HL-60 (cell line): ENCODE measurements around the gene EIF3A.

Experiments used
- CTCF ChIP-seq: IDR thresholded peaks from one replicate; pipeline ENCODE4 v1.5.1; 2011; ENCODE audit warnings: low read length, control low read depth, inconsistent platforms; ENCODE audit not compliant: insufficient read depth
- GABPA ChIP-seq: IDR thresholded peaks from 2 replicates; pipeline ENCODE4 v1.6.1; 2012; ENCODE audit warnings: low read depth
- POLR2AphosphoS5 ChIP-seq: IDR thresholded peaks from 2 replicates; pipeline ENCODE4 v1.6.1; 2012; ENCODE audit warnings: low read depth
- REST ChIP-seq: IDR thresholded peaks from 2 replicates; pipeline ENCODE4 v1.6.1; 2012; ENCODE audit warnings: low read depth; ENCODE audit not compliant: insufficient replicate concordance
- SPI1 ChIP-seq: IDR thresholded peaks from 2 replicates; pipeline ENCODE4 v1.6.1; 2012; ENCODE audit warnings: low read depth, mild to moderate bottlenecking, borderline replicate concordance

GRCh38 chr10:119049777-119050176, 30.8 kb downstream of the EIF3A start:
- no peak for TF ChIP-seq CTCF
- TF ChIP-seq POLR2AphosphoS5 = no peak
- TF ChIP-seq REST = no peak
- TF ChIP-seq GABPA = no peak
- no peak for TF ChIP-seq SPI1
